H1 (cell line): Measurements from ENCODE around the gene SSTR3. TPM values are rescaled to one million over a fixed set of nuclear protein-coding genes. Genes with fewer than 3 reads are reported as not detected.

ENCODE experiments used
- POLR2A ChIP-seq, 2 experiments: IDR thresholded peaks; 1 replicate in 1 of 2; 2 replicates in 1 of 2; pipeline ENCODE4 v1.6.1; 2011; ENCODE audit warnings: low read depth in 2 of 2, low read length in 2 of 2, mild to moderate bottlenecking in 2 of 2; ENCODE audit errors: control extremely low read depth in 1 of 2
- RFX5 ChIP-seq: IDR thresholded peaks from 2 replicates; pipeline ENCODE4 v1.6.1; 2011; ENCODE audit warnings: low read depth, low read length, improper control_type of control experiment, borderline replicate concordance
- polyA plus RNA-seq, 7 experiments: library from polyadenylated mRNA; depleted of rRNA in 3 of 7; stranded (reverse) in 5 of 7; unstranded in 2 of 7; fragments of >200 nt in 5 of 7; fragments of 200-250 nt in 2 of 7; gene quantifications; 1 replicate in 5 of 7; 2 replicates in 1 of 7; 4 replicates in 1 of 7; pipeline versions ENCODE4 v1.2.1 to v1.2.3, GENCODE V29; 2011 to 2013; ENCODE audit warnings: missing spikeins in 2 of 7, mixed read lengths in 2 of 7
- total RNA-seq: library from RNA; stranded (reverse); fragmentation: NEBNext Ultra II Directional; extraction: Animal tissue kit (Norgen Biotek cat#: 25700); gene quantifications from 2 replicates; pipeline ENCODE4 v1.2.1, GENCODE V29; 2021
- TF ChIP-seq, protein P1 (sequence below): fragments of 300-600 bp; sonication (generic); IDR thresholded peaks from 2 replicates; pipeline ENCODE4 v1.7.1; 2012; ENCODE audit warnings: low read length, moderate library complexity, mild to moderate bottlenecking, inconsistent platforms; ENCODE audit not compliant: insufficient replicate concordance

SSTR3 gene
- total and polyA plus RNA-seq, 2 of the 8 experiments (the other 6 are each of a cell fraction or from before 2014, with no cell fraction given) = 0.22 to 0.77 TPM

DNA sequence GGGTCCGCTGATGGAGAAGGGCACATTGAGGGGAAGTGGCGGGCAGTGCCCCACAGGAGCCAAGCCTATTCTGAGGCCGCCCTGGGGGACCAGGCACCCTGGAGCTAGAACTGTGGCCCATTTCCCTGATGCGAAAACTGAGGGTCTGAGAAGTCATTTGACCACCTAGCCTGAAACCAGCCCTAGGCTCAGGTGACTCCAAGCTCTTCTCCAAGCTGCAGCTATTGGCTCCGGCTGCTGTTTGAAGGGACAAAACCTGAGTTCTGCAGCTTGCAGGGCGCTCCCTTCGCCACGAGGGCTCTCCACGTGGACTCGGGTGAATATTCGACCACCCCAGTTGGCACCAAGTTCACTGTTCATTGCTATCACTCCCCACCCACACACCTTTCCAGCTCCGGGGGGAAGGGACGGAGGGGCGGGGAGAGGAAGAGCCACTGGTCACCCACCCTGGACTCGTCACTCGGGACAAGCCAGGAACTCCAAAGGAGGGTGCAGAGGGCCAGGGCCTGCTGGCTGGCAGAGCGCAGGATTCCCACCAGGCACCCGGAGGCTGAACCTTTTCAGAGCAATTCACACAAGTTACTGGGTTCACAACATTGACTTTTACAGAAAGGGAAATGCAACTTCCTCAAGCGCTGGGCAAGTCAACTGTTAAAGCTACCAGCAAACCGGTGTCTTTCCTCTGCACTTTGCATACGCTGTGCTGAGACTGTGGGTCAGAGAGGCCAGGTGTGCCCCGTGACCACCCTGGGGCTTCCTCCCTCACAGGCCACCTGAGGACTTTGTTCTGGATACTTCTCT lies 32.8 kb upstream of the SSTR3 start (continued):
- TF ChIP-seq, protein P1, sequence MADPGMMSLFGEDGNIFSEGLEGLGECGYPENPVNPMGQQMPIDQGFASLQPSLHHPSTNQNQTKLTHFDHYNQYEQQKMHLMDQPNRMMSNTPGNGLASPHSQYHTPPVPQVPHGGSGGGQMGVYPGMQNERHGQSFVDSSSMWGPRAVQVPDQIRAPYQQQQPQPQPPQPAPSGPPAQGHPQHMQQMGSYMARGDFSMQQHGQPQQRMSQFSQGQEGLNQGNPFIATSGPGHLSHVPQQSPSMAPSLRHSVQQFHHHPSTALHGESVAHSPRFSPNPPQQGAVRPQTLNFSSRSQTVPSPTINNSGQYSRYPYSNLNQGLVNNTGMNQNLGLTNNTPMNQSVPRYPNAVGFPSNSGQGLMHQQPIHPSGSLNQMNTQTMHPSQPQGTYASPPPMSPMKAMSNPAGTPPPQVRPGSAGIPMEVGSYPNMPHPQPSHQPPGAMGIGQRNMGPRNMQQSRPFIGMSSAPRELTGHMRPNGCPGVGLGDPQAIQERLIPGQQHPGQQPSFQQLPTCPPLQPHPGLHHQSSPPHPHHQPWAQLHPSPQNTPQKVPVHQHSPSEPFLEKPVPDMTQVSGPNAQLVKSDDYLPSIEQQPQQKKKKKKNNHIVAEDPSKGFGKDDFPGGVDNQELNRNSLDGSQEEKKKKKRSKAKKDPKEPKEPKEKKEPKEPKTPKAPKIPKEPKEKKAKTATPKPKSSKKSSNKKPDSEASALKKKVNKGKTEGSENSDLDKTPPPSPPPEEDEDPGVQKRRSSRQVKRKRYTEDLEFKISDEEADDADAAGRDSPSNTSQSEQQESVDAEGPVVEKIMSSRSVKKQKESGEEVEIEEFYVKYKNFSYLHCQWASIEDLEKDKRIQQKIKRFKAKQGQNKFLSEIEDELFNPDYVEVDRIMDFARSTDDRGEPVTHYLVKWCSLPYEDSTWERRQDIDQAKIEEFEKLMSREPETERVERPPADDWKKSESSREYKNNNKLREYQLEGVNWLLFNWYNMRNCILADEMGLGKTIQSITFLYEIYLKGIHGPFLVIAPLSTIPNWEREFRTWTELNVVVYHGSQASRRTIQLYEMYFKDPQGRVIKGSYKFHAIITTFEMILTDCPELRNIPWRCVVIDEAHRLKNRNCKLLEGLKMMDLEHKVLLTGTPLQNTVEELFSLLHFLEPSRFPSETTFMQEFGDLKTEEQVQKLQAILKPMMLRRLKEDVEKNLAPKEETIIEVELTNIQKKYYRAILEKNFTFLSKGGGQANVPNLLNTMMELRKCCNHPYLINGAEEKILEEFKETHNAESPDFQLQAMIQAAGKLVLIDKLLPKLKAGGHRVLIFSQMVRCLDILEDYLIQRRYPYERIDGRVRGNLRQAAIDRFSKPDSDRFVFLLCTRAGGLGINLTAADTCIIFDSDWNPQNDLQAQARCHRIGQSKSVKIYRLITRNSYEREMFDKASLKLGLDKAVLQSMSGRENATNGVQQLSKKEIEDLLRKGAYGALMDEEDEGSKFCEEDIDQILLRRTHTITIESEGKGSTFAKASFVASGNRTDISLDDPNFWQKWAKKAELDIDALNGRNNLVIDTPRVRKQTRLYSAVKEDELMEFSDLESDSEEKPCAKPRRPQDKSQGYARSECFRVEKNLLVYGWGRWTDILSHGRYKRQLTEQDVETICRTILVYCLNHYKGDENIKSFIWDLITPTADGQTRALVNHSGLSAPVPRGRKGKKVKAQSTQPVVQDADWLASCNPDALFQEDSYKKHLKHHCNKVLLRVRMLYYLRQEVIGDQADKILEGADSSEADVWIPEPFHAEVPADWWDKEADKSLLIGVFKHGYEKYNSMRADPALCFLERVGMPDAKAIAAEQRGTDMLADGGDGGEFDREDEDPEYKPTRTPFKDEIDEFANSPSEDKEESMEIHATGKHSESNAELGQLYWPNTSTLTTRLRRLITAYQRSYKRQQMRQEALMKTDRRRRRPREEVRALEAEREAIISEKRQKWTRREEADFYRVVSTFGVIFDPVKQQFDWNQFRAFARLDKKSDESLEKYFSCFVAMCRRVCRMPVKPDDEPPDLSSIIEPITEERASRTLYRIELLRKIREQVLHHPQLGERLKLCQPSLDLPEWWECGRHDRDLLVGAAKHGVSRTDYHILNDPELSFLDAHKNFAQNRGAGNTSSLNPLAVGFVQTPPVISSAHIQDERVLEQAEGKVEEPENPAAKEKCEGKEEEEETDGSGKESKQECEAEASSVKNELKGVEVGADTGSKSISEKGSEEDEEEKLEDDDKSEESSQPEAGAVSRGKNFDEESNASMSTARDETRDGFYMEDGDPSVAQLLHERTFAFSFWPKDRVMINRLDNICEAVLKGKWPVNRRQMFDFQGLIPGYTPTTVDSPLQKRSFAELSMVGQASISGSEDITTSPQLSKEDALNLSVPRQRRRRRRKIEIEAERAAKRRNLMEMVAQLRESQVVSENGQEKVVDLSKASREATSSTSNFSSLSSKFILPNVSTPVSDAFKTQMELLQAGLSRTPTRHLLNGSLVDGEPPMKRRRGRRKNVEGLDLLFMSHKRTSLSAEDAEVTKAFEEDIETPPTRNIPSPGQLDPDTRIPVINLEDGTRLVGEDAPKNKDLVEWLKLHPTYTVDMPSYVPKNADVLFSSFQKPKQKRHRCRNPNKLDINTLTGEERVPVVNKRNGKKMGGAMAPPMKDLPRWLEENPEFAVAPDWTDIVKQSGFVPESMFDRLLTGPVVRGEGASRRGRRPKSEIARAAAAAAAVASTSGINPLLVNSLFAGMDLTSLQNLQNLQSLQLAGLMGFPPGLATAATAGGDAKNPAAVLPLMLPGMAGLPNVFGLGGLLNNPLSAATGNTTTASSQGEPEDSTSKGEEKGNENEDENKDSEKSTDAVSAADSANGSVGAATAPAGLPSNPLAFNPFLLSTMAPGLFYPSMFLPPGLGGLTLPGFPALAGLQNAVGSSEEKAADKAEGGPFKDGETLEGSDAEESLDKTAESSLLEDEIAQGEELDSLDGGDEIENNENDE = no peak
- TF ChIP-seq RFX5 = no peak
- TF ChIP-seq POLR2A (IDR thresholded peaks at IDR 0.05; ENCODE audit: control extremely low read depth in 1 of 2, low read depth in 2 of 2, low read length in 2 of 2) = no peak
- TF ChIP-seq, all 59 proteins: peak for 0
